HG02588 (cell line): ENCODE measurements around the gene NFU1.

ENCODE experiments used
- ATAC-seq: cut with Tn5 transposase; IDR thresholded peaks from one replicate; pipeline ENCODE4 v1.9.1; 2021; ENCODE audit warnings: mild to moderate bottlenecking, moderate library complexity; ENCODE audit not compliant: unreplicated experiment

NFU1 gene

DNA sequence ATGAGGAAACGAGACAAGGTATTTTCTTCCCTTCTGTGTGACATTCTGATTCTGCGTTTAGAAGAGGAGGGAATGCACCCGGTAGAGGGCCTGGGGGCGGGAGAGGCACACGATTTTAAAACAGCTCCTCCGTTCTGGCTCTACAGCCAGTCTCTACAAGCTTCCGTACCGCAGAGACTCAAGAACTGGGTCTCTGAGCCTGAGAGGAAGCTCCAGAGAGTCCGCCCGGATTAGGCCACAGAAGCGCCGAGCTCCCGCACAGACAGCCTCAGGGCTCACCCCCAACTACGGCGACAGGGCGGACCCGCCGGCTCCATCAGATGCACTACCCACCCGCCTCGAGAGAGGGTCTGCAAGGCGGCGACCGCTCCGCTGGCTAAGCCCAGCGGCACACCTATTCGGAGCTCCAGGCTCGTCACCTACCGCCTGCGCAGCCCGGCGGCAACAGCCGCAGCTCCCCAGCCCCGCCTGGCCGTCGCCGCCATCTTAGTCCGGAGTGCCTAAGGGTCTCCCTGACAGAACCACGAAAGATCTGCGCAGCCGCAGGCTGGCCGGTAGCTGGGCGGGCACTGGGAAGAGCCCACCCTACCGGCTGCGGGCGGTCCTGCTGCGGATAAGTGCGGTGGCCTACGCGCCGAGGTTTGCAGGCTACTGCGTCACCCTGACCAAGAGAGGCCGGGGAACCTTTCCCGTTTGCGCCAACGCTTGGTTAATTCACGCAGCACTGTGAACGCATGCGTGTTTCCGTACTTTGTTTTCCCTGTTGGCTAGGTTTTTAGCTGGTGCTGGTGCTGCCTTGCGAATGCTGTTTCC lies at the start of gene NFU1:
NFU1 (minus strand) TSS at position 498 of the 813 bp plus-strand sequence; CDS start at position 485, 13 bp downstream.
- ATAC-seq = peak; percentile 95

DNA sequence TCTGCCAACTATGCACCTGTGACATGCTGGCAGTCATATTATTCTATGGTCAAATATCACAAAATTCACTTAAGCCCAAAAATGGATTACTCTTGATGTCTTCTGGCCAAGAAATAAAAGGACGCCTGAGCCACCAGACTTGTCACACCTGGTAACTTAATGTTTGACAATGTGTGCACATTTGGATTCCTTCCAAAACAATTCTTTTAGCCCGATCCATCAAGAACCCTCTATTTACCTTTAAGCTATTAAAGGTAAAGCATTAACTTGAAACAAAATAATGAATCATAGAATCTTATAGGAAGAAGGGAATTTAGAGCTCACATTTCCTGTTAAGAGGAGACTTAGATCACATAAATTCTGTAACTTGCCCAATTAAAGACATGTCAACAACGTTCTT lies 46.5 kb upstream of the NFU1 start:
- ATAC-seq = no peak

- ATAC-seq = no peak
Observed at GRCh38 chr2:69483024-69483423, 45.8 kb upstream of the NFU1 start.

DNA sequence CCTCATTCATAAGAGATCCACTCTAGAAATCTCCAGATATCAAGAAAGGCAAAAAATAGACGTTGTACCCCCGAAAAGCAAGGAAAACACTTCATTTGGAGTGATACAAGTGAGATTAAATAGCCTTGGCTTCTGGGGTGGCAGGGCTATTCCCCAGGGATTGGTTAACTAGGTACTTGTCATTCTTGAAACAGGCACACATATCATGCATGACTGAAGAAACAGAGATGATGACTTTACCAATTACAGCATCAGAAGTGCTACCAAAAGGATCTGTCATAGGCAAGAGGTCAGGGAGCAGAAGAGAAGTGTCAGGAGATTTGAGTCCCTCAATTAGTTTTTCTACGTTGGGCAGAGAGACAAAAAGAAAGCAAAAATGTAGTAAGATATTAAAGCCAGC lies 45.2 kb upstream of the NFU1 start:
- no peak for ATAC-seq

DNA sequence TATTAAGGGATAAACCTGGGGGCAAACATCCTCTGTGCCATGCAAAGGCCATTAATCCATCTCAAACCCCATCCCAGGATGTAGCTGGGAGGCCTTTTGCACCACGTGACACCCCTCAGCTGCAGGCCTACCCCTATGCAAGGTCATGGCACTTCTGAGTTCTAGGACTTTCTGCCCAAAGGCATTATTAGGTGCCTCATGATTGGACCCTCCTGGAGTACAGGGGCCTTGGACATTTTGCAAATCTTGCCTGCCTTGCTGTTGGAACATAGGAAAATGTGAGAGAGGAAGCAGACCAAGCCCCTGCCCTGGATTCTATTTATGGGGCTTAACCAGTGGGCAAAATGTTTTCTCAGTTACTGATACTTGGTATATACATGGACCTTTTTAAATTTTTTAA lies 44.2 kb upstream of the NFU1 start:
- ATAC-seq = no peak

- ATAC-seq = no peak
Observed at GRCh38 chr2:69477627-69478026, 40.4 kb upstream of the NFU1 start.

DNA sequence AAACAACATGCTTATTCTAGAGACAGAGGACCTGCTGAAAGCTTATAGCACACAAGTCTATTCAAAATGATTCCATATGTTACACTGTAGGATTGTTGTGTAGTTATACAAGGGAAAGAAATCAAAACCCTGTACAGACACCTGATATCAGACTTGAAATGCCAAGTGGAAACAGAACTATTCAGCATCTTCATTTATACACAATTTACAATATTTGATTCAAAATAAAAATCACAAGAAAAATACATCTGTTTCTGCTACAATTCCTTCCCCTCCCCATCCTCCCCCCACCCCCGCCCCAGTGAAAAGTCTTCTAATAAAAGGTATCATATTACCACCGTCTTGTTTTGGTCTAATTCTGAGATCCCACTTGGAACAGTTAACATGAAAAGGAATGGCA lies 37.5 kb upstream of the NFU1 start:
- no peak for ATAC-seq

DNA sequence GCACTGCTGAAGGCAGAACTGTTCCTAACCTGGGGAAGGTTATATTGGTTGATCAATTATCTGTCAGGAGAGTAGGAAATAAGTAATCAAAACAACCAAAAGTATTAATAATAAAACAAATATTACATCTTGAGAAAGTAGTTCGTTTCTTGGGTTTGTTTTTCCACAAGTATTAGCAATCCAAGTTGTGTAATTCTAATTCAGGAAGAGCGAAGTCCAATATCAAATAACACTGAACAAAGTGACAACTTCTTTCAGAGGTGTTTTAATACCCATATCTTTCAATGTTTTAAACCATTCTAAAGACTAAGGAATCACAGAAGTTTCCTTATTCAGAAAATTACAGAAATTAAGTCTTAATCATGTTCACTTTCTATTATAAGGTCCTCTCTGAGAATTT lies 34.6 kb upstream of the NFU1 start:
- no peak for ATAC-seq

DNA sequence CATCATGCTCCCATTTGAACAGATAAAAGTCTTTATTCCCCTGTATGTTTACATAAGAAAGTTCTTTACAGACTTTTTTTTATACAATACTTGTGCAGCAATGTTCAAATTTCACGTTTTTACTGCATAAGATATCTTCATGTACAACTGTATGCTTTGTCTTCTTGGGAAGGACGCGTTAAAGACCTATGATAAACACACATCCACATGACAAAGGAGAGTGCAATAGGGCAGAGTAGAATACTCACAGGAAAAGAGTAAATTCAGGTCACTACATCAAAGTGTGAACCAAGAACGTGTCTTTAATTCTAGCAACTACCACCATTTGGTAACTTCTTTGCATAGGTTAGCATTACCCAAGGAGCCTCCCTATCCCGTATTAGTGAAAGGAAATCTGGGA lies 33.7 kb upstream of the NFU1 start:
- no peak for ATAC-seq

GRCh38 chr2:69469784-69470183 lies 32.5 kb upstream of the NFU1 start:
- ATAC-seq = no peak

GRCh38 chr2:69469375-69469774 lies 32.1 kb upstream of the NFU1 start:
- ATAC-seq = no peak

GRCh38 chr2:69466728-69467127 lies 29.5 kb upstream of the NFU1 start:
- ATAC-seq = no peak

- no peak for ATAC-seq
Observed at GRCh38 chr2:69465513-69466456, 28.6 kb upstream of the NFU1 start.

DNA sequence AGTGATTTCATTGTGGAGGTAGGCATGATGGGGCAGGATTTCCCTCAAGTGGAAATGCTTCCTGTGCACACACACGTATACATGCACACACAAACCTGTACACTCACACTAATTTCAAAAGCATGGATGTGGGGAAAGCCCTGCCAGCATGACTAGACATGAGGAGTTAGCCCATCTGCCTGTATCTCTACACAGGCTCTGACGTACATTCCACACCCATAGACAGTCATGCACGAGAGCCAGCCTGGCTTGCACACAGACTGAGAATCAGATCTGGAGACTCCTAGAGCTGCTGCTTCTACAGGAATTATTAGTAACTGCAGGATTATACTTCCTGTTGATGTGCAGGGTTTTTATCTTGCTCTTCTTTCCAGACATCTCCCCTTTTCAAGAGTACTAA lies 27.3 kb upstream of the NFU1 start:
- no peak for ATAC-seq

- no peak for ATAC-seq
Observed at GRCh38 chr2:69462780-69463179, 25.5 kb upstream of the NFU1 start.

DNA sequence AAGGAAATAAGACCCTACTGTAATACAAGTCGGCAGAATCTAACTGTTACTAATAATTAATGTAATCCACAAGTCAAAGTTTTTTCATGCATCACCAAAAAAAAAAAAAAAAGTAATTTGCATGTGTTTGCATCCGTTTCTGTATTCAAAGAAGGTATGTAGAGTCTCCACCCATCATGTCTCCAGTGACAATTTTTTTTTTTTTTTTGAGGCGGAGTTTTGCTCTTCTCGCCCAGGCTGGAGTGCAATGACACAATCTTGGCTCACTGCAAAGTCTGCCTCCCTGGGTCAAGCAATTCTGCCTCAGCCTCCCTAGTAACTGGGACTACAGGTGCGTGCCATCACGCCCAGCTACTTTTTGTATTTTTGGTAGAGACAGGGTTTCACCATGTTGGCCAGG lies 24.2 kb upstream of the NFU1 start:
- no peak for ATAC-seq

- no peak for ATAC-seq
Observed at GRCh38 chr2:69459936-69460335, 22.7 kb upstream of the NFU1 start.

- ATAC-seq = no peak
Observed at GRCh38 chr2:69456950-69457445, 19.8 kb upstream of the NFU1 start.

- no peak for ATAC-seq
Observed at GRCh38 chr2:69456154-69456553, 18.9 kb upstream of the NFU1 start.

DNA sequence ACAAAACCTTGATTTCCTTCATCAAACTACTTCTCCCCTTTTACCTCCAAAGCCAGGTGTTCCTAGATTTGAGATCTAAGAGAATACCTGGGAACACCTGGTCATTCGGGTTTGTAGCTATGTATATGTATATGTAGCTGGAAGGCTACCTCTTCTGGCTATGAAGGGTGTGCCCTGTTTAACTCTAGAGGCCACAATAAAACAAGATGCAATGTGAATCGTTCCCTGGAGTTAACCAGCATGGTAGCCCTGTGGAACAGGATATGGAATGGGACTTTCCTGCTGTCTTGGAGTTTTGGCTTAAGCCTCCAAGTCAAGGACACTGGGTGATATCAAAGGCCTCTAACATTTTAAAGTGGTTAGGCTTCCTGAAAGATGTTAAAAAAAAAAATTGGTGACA lies 17.7 kb upstream of the NFU1 start:
- ATAC-seq = no peak

DNA sequence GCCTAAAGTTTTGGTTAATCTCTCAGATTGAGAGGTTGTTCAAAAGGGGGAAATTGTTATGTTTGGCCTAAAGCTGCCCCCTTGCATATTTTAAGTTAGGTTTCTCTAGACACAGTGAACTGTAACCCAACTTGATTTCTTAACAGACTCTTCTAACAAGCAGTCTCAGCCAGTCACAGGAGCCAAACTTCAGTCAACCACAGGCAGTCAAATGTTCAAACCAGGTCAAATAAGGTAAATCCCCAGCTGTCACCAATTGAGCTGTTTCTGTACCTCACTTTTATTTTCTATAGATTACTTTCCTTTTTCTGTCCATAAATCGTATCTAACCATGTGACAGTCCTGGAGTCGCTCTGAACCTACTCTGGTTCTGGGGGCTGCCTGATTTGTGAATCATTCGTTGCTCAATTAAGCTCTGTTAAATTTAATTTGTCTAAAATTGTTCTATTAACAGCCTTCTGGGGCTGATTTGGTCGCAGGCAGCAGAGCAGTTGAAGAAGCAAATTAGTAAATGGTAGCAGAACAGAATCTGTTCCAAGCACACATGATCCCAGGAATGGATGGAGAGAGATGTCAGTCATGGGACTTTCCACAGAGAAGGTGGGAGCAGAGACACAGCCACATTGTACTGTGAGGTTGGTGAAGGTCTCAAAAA lies 16.4 kb upstream of the NFU1 start:
- peak; percentile 89 for ATAC-seq
